H54 (cell line): ENCODE results near the gene SOX12.
A peak's percentile ranks its signal among the peaks of the same experiment; 100 is the strongest.

ENCODE experiments used
- DNase-seq: peaks from one replicate; pipeline ENCODE4 v3.0.0; 2011; ENCODE audit warnings: low spot score, mixed read lengths; ENCODE audit not compliant: insufficient read length
- FAIRE-seq: peaks from 3 replicates; lab custom pipeline; 2011; peaks lifted over from hg19 to GRCh38; lab: Jason Lieb, UNC
- POLR2A ChIP-seq: IDR thresholded peaks from 2 replicates; pipeline ENCODE4 v1.6.1; 2011; ENCODE audit warnings: low read depth, mild to moderate bottlenecking, low read length

Gene SOX12

GRCh38 chr20:325045-325888 is at the start of gene SOX12:
TSS of gene SOX12 (plus strand) at chr20:325552. CDS start at chr20:325925, 373 bp downstream.
- DNase-seq (peak; percentile 81), FAIRE-seq (no peak)
- TF ChIP-seq POLR2A = peak; percentile 52

- FAIRE-seq (no peak), DNase-seq (no peak)
- TF ChIP-seq POLR2A = no peak
These were observed 49.6 kb upstream of the SOX12 start for GRCh38 chr20:275791-276190.

- TF ChIP-seq POLR2A = no peak
- DNase-seq = no peak
- no peak for FAIRE-seq
These were observed 48.5 kb upstream of the SOX12 start for GRCh38 chr20:276620-277495.

DNA sequence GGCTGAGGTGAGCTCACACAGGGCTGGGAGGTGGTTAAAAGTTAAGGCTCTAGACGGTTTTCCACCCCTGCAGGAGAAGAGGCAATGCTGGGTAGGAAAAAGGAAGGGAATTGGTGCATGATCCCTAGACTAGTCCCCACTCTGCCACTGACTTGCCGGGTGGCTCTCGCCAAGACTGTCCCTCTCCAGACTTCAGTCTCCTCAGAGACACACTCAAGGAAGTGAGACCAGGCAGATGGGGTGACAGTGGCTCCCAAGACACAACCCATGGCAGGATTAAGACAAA is 47.9 kb upstream of the SOX12 start:
- DNase-seq (no peak), FAIRE-seq (no peak)
- TF ChIP-seq POLR2A = no peak

DNA sequence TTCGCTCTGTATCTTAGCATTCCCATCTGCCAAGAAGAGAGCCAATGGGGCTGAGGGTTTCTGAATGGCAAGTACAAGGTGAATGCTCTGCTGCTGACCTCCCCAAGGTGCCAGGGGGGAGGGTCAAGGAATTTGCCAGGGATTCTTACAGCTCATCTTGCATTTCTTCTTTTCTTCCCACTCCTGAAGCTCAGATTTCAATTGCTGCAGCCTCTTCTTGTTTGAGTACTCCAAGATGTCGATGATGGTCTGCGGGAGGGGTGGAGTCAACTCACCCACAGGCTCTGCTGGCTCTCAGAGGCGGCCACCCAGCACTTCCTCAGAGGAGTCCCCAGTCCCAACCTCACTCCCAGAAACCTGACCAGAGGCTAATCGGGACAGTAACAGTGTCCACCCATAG is 47.2 kb upstream of the SOX12 start:
- no peak for TF ChIP-seq POLR2A
- FAIRE-seq = no peak
- no peak for DNase-seq

DNA sequence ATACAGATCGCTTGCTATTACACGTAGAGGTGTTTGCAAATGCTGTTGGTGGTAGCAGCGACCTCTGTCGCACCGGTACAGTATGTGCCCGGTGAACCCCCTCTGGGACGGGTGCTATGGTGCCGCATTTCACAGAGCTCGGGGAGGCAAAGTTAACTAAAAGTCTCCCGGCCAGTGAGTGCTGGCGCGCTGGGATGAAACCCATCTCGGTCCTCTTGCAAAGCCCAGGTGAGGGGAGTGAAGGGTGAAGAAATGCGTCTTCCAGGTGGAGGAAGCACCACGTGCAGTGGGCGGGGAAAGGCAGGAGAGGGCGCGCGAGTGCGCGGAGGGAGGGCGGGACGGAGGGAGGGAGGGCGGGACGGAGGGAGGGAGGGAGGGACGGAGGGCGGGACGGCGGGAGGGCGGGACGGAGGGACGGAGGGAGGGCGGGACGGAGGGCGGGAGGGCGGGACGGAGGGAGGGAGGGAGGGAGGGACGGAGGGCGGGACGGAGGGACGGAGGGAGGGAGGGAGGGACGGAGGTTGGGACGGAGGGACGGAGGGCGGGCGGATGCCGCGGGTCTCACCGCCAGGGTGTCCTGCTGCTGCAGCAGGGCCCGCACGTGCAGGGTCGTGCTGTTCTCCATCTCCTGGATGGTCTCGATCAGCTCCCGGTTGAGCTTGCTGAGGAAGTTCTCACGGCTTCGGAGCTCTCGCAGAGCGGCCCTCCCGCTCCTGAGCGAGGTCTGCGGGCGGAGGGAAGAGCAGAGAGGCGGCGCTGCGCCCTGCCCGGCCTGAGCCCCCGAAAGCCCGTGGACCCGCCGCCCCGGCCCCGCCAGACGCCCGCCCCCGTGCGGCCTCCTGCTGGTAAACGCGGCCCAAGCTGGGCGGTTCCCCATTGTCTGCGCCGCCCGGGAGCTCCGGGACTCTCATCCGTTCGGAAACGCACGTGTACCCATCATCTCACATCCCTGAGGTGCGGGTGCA is 46.5 kb upstream of the SOX12 start:
- no peak for FAIRE-seq
- no peak for TF ChIP-seq POLR2A
- DNase-seq = no peak

- FAIRE-seq = no peak
- DNase-seq = no peak
- no peak for TF ChIP-seq POLR2A
These were observed 41.2 kb upstream of the SOX12 start for GRCh38 chr20:284172-284571.

GRCh38 chr20:286508-286907 is 38.8 kb upstream of the SOX12 start:
- TF ChIP-seq POLR2A = no peak
- no peak for DNase-seq
- FAIRE-seq = no peak

GRCh38 chr20:288956-289692 is 36.2 kb upstream of the SOX12 start:
- DNase-seq (no peak), FAIRE-seq (no peak)
- no peak for TF ChIP-seq POLR2A

GRCh38 chr20:289693-290083 is 35.7 kb upstream of the SOX12 start:
- TF ChIP-seq POLR2A = no peak
- DNase-seq (peak; percentile 38), FAIRE-seq (no peak)

DNA sequence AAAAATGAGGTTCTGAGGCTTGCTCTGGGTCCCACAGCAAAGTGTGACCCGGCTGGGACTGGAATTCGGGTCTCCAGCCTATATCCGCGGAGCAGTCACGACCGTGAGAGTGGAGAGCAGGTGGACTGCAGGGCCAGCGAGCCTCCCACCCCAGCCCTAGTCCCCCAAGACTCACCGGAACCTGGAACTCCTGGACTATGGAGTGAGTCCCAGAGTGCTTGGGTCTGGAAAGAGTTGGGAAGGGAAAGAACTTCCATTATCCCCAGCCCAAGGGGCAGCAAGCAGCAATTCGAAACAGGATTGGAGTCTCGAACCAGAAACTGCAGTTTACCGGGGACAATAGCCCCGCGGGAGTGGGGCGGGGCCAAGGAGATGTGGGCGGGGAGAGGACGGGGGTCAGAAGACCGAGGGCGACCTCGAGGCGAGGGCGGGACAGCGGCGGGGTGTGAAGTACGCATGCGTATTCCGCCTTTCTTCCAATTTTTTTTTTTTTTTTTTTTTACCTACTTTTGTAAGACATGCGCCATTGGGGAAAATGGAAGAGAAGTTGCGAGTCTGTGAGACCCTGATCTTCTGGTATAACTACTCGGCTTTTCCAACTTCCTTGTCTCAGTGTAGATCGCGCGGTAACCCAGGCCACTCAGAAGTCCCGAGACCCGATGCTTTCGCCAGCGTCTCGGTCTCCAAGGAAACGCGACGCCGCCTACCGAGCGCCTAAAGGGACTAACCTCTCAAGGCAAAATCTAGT is 35.1 kb upstream of the SOX12 start, which contains the start of gene C20orf96:
C20orf96 (minus strand) TSS at position 667 of the 748 bp plus-strand sequence; CDS start at position 527, 140 bp downstream.
- DNase-seq (peak; percentile 96), FAIRE-seq (no peak)
- no peak for TF ChIP-seq POLR2A

DNA sequence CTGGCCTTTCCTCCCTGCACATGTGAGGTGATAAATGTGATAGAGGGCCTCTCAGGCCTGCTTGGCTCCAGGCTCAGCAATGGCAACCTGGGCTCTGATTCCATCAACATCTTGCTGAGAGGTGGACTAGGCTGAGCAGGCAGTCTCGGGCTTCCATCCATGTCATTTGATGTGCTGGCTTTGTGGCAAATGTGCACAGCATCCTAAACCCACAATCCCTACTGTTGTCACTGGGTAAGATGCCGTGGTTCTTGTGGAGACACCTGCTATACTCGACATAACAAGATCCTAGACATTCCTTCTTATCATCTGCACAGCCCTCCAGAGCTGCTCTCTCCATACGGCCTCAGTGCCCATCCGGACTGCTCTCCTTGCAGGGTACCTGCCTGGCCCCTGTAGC is 30.8 kb upstream of the SOX12 start:
- FAIRE-seq = no peak
- TF ChIP-seq POLR2A = no peak

DNA sequence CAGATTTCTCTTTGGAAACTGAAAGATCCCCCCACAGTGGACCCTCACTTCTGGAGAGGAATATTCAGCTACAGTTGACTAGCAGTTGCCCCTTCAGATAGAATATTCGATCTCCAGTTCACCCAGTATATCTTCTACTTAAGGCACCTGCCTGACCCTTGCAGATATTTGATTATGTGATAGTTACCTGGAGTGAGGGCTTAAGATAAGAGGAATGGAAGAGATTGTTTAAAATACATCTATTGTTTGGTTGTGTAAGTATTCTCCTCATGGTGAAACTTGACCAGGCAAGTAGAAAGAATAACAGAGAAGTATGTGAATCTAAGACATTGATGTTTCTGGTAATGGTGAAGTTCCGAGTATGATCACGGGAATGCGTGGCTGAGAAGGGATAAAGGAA is 29.5 kb upstream of the SOX12 start:
- no peak for TF ChIP-seq POLR2A
- DNase-seq = no peak
- no peak for FAIRE-seq

More for the DNA sequence above, 30.8 kb upstream of the SOX12 start:
- DNase-seq = no peak
